HG02588 (cell line): Measurements from ENCODE around the gene UBXN1.
"Not testable (repeated sequence)": the region's sequence is repeated elsewhere in the genome, so short reads cannot be mapped to it uniquely, and the experiment has no call there.

ENCODE experiments used
- ATAC-seq: cut with Tn5 transposase; IDR thresholded peaks from one replicate; pipeline ENCODE4 v1.9.1; 2021; ENCODE audit warnings: mild to moderate bottlenecking, moderate library complexity; ENCODE audit not compliant: unreplicated experiment

The UBXN1 gene

GRCh38 chr11:62673196-62673525, 5.7 kb downstream of the UBXN1 start:
- no peak for ATAC-seq

GRCh38 chr11:62671608-62672389, 7.1 kb downstream of the UBXN1 start, which contains the start of the genes LBHD1 and UQCC3:
Gene LBHD1 (minus strand): TSS chr11:62672267. CDS start chr11:62670031, 2,236 bp downstream.
Gene UQCC3 (plus strand): TSS chr11:62671673. CDS start chr11:62671746, 73 bp downstream.
- ATAC-seq = peak; percentile 47

GRCh38 chr11:62671236-62671607, 7.7 kb downstream of the UBXN1 start:
- peak; percentile 20 for ATAC-seq

GRCh38 chr11:62669420-62670161, 9.3 kb downstream of the UBXN1 start:
- ATAC-seq = no peak

- no peak for ATAC-seq
Measured at GRCh38 chr11:62667460-62667859, 11.4 kb downstream of the UBXN1 start.

GRCh38 chr11:62666259-62666926, 12.5 kb downstream of the UBXN1 start:
- no peak for ATAC-seq

GRCh38 chr11:62665599-62666258, 13.1 kb downstream of the UBXN1 start:
- ATAC-seq = peak; percentile 18

- peak; percentile 80 for ATAC-seq
Measured at GRCh38 chr11:62665075-62665598, 13.7 kb downstream of the UBXN1 start, which contains the start of the genes C11orf98 and CSKMT. Gene C11orf98 (minus strand): TSS chr11:62665210. CDS start chr11:62665169, 41 bp downstream. Gene CSKMT (plus strand): TSS chr11:62665312. CDS start chr11:62665880, 568 bp downstream.

GRCh38 chr11:62664405-62665074, 14.3 kb downstream of the UBXN1 start:
- no peak for ATAC-seq

GRCh38 chr11:62656796-62657429, 22.0 kb downstream of the UBXN1 start:
- no peak for ATAC-seq

- no peak for ATAC-seq
Measured at GRCh38 chr11:62654297-62654696, 24.6 kb downstream of the UBXN1 start.

- ATAC-seq = no peak
Measured at GRCh38 chr11:62652161-62653006, 26.5 kb downstream of the UBXN1 start.

GRCh38 chr11:62650283-62650682, 28.6 kb downstream of the UBXN1 start:
- not testable (repeated sequence) for ATAC-seq

GRCh38 chr11:62649486-62649885, 29.4 kb downstream of the UBXN1 start:
- ATAC-seq = no peak

- ATAC-seq = no peak
Measured at GRCh38 chr11:62648967-62649364, 29.9 kb downstream of the UBXN1 start.

GRCh38 chr11:62648185-62648966, 30.5 kb downstream of the UBXN1 start:
- no peak for ATAC-seq

GRCh38 chr11:62647609-62648005, 31.3 kb downstream of the UBXN1 start:
- no peak for ATAC-seq
